HG03439 (cell line): ENCODE data around the gene TAB2.
"Not testable (repeated sequence)": the region's sequence is repeated elsewhere in the genome, so short reads cannot be mapped to it uniquely, and the experiment has no call there.

ENCODE experiments used
- ATAC-seq: cut with Tn5 transposase; IDR thresholded peaks from one replicate; pipeline ENCODE4 v1.9.1; 2021; ENCODE audit warnings: mild to moderate bottlenecking, moderate library complexity; ENCODE audit not compliant: unreplicated experiment

Gene TAB2

GRCh38 chr6:149311766-149312165 is 5.7 kb upstream of the TAB2 start:
- ATAC-seq, result no peak

- no peak for ATAC-seq
Measured at GRCh38 chr6:149313070-149313469, 4.4 kb upstream of the TAB2 start.

- ATAC-seq, result no peak
Measured at GRCh38 chr6:149313861-149314260, 3.7 kb upstream of the TAB2 start.

- ATAC-seq, result no peak
Measured at GRCh38 chr6:149314325-149314905, 3.1 kb upstream of the TAB2 start.

GRCh38 chr6:149316108-149316727 is 1.3 kb upstream of the TAB2 start:
- ATAC-seq, result no peak

- ATAC-seq, result peak; percentile 77
Measured at GRCh38 chr6:149316740-149317643, 520 bp upstream of the TAB2 start.

- ATAC-seq, result peak; percentile 8
Measured at GRCh38 chr6:149318581-149319286, 1.2 kb downstream of the TAB2 start.

GRCh38 chr6:149319422-149319821 is 1.9 kb downstream of the TAB2 start:
- no peak for ATAC-seq

- ATAC-seq, result not testable (repeated sequence)
Measured at GRCh38 chr6:149320016-149320415, 2.5 kb downstream of the TAB2 start.

GRCh38 chr6:149320796-149321195 is 3.3 kb downstream of the TAB2 start:
- ATAC-seq, result no peak

GRCh38 chr6:149323353-149323752 is 5.8 kb downstream of the TAB2 start:
- no peak for ATAC-seq

- no peak for ATAC-seq
Measured at GRCh38 chr6:149323925-149324324, 6.4 kb downstream of the TAB2 start.

- ATAC-seq, result no peak
Measured at GRCh38 chr6:149324428-149324827, 6.9 kb downstream of the TAB2 start.

- no peak for ATAC-seq
Measured at GRCh38 chr6:149325648-149326236, 8.2 kb downstream of the TAB2 start.

- ATAC-seq, result no peak
Measured at GRCh38 chr6:149327638-149328037, 10.1 kb downstream of the TAB2 start.

- ATAC-seq, result no peak
Measured at GRCh38 chr6:149328083-149328482, 10.6 kb downstream of the TAB2 start.

- ATAC-seq, result no peak
Measured at GRCh38 chr6:149329529-149329928, 12.0 kb downstream of the TAB2 start.

GRCh38 chr6:149330133-149330532 is 12.6 kb downstream of the TAB2 start:
- ATAC-seq, result no peak

- no peak for ATAC-seq
Measured at GRCh38 chr6:149331043-149331807, 13.7 kb downstream of the TAB2 start.

- ATAC-seq, result no peak
Measured at GRCh38 chr6:149331871-149332270, 14.4 kb downstream of the TAB2 start.
